Astrocyte (in vitro differentiated cells and primary cell): ENCODE measurements around the gene KCNC1. TPM values are rescaled to one million over a fixed set of nuclear protein-coding genes. Genes with fewer than 3 reads are reported as not detected.
A peak's percentile ranks its signal among the peaks of the same experiment; 100 is the strongest.

ENCODE experiments used
- DNase-seq: peaks from one replicate; pipeline ENCODE4 v3.0.0-alpha.2; 2010; ENCODE audit warnings: low read depth
- FAIRE-seq: peaks from 2 replicates; lab custom pipeline; 2011; peaks lifted over from hg19 to GRCh38; lab: Jason Lieb, UNC
- H2AFZ ChIP-seq: 2 replicates; pipeline ENCODE4 v1.6.0; 2012; ENCODE audit warnings: low read depth, low read length, inconsistent platforms
- H3K27ac ChIP-seq: 2 replicates; pipeline ENCODE4 v1.5.1; 2011; ENCODE audit warnings: low read depth, low read length, inconsistent platforms
- H3K27me3 ChIP-seq: 2 replicates; pipeline ENCODE4 v1.6.0; 2011; ENCODE audit warnings: low read length, inconsistent platforms; ENCODE audit not compliant: insufficient read depth
- H3K36me3 ChIP-seq: 2 replicates; pipeline ENCODE4 v1.5.1; 2011; ENCODE audit warnings: low read length, inconsistent platforms; ENCODE audit not compliant: insufficient read depth
- H3K4me1 ChIP-seq: 2 replicates; pipeline ENCODE4 v1.5.1; 2011; ENCODE audit warnings: low read length, inconsistent platforms; ENCODE audit not compliant: insufficient read depth
- H3K4me2 ChIP-seq: 2 replicates; pipeline ENCODE4 v1.6.0; 2012; ENCODE audit warnings: low read length, inconsistent platforms
- H3K4me3 ChIP-seq: 2 replicates; pipeline ENCODE4 v1.5.1; 2011; ENCODE audit warnings: low read depth, mild to moderate bottlenecking, low read length, inconsistent platforms; ENCODE audit not compliant: insufficient read depth
- H3K79me2 ChIP-seq: 2 replicates; pipeline ENCODE4 v1.6.0; 2012; ENCODE audit warnings: mild to moderate bottlenecking, low read length, inconsistent platforms; ENCODE audit not compliant: insufficient read depth
- H3K9ac ChIP-seq: 2 replicates; pipeline ENCODE4 v1.6.0; 2012; ENCODE audit warnings: mild to moderate bottlenecking, low read length, inconsistent platforms
- H3K9me3 ChIP-seq: 2 replicates; pipeline ENCODE4 v1.5.1; 2012; ENCODE audit warnings: low read depth, mild to moderate bottlenecking, low read length, inconsistent platforms; ENCODE audit not compliant: insufficient read depth
- H4K20me1 ChIP-seq: 2 replicates; pipeline ENCODE4 v1.6.0; 2012; ENCODE audit warnings: low read length, inconsistent platforms; ENCODE audit not compliant: insufficient read depth
- H3K27ac Mint-ChIP-seq: one replicate; pipeline ENCODE4 v1.8.0; 2021; ENCODE audit warnings: mild to moderate bottlenecking, mixed read lengths; ENCODE audit not compliant: unreplicated experiment
- H3K27me3 Mint-ChIP-seq: one replicate; pipeline ENCODE4 v1.8.0; 2021; ENCODE audit warnings: low read depth, mixed read lengths; ENCODE audit not compliant: unreplicated experiment
- H3K36me3 Mint-ChIP-seq: one replicate; pipeline ENCODE4 v1.8.0; 2021; ENCODE audit warnings: low read depth, mixed read lengths; ENCODE audit not compliant: unreplicated experiment
- H3K4me1 Mint-ChIP-seq: one replicate; pipeline ENCODE4 v1.8.0; 2021; ENCODE audit warnings: low read depth, mixed read lengths; ENCODE audit not compliant: unreplicated experiment
- H3K4me3 Mint-ChIP-seq: one replicate; pipeline ENCODE4 v1.8.0; 2021; ENCODE audit warnings: mild to moderate bottlenecking, moderate library complexity, mixed read lengths; ENCODE audit not compliant: unreplicated experiment
- H3K9me3 Mint-ChIP-seq: one replicate; pipeline ENCODE4 v1.8.0; 2021; ENCODE audit warnings: mild to moderate bottlenecking, mixed read lengths; ENCODE audit not compliant: unreplicated experiment
- EZH2 ChIP-seq: IDR thresholded peaks from 2 replicates; pipeline ENCODE4 v1.6.1; 2012; ENCODE audit warnings: mild to moderate bottlenecking, low read length, inconsistent platforms; ENCODE audit not compliant: insufficient read depth
- total RNA-seq: library from RNA; stranded (reverse); gene quantifications from 2 replicates; pipeline ENCODE4 v1.2.1, GENCODE V29; 2021
- TF ChIP-seq, protein P1 (sequence below): IDR thresholded peaks from 2 replicates; pipeline ENCODE4 v1.5.1; 2011; ENCODE audit warnings: low read depth, mild to moderate bottlenecking, inconsistent platforms, low read length, moderate library complexity; ENCODE audit not compliant: insufficient read depth

Gene KCNC1
- total RNA-seq, 1 donor from 2014 or later, result 0.05 TPM

GRCh38 chr11:17791144-17791543, 56.6 kb downstream of the KCNC1 start:
- Mint-ChIP-seq H3K4me3 (no peak overlapping the region), H3K9me3 (peaks cover 2% of the 10 kb centered on the region)
- no peak for FAIRE-seq

DNA sequence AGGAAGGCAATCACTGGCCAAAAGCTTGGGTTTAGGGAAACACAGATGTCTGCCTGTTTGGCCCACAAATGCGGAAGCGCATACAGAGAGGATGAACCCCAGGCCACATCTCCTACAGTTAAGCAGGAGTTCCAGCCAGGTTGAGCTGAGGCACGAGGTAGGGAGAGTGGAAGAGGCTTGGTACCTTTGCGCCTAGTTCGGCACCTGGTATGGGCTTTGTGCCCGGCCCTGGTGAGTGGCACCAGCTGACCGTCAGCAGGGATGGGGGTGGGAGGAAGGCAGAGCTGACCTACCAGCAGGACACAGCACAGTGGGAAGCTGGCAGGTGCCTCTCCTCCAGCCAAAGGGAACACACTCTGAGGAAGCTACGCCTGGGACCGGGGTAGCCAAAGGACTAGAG, 57.6 kb downstream of the KCNC1 start:
- H3K9me3 ChIP-seq, result no peaks in the 10 kb centered on the region
- H3K9me3 Mint-ChIP-seq, result peaks cover 2% of the 10 kb centered on the region
- H3K4me1 Mint-ChIP-seq, result peaks cover 3% of the 10 kb centered on the region
- no peaks in the 10 kb centered on the region for H3K27me3 ChIP-seq
- TF ChIP-seq, protein P1, sequence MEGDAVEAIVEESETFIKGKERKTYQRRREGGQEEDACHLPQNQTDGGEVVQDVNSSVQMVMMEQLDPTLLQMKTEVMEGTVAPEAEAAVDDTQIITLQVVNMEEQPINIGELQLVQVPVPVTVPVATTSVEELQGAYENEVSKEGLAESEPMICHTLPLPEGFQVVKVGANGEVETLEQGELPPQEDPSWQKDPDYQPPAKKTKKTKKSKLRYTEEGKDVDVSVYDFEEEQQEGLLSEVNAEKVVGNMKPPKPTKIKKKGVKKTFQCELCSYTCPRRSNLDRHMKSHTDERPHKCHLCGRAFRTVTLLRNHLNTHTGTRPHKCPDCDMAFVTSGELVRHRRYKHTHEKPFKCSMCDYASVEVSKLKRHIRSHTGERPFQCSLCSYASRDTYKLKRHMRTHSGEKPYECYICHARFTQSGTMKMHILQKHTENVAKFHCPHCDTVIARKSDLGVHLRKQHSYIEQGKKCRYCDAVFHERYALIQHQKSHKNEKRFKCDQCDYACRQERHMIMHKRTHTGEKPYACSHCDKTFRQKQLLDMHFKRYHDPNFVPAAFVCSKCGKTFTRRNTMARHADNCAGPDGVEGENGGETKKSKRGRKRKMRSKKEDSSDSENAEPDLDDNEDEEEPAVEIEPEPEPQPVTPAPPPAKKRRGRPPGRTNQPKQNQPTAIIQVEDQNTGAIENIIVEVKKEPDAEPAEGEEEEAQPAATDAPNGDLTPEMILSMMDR, result no peak
- TF ChIP-seq EZH2, result no peak
- no peak overlapping the region for H3K4me3 ChIP-seq
- H3K4me2 ChIP-seq, result no peak overlapping the region
- no peak overlapping the region for H2AFZ ChIP-seq
- H3K79me2 ChIP-seq, result no peaks in the 10 kb centered on the region
- no peak overlapping the region for H3K9ac ChIP-seq
- H3K27ac Mint-ChIP-seq, result no peak overlapping the region
- H3K4me3 Mint-ChIP-seq, result no peak overlapping the region
- DNase-seq, result no peak
- FAIRE-seq, result no peak
- peaks cover 3% of the 10 kb centered on the region for H3K27me3 Mint-ChIP-seq
- H3K36me3 ChIP-seq, result no peaks in the 10 kb centered on the region
- H3K4me1 ChIP-seq, result peaks cover 5% of the 10 kb centered on the region
- H4K20me1 ChIP-seq, result no peaks in the 10 kb centered on the region
- H3K27ac ChIP-seq, result no peak overlapping the region
- H3K36me3 Mint-ChIP-seq, result no peaks in the 10 kb centered on the region

More at GRCh38 chr11:17791144-17791543, 56.6 kb downstream of the KCNC1 start:
- no peak overlapping the region for H3K27ac Mint-ChIP-seq
- no peak for DNase-seq
- Histone ChIP-seq H3K27me3 (no peaks in the 10 kb centered on the region), H3K4me2 (no peak overlapping the region), H3K9ac (no peak overlapping the region), H3K4me1 (peaks cover 14% of the 10 kb centered on the region), H3K79me2 (no peaks in the 10 kb centered on the region), H3K4me3 (no peak overlapping the region), H3K9me3 (no peaks in the 10 kb centered on the region), H3K27ac (peak overlapping the region; percentile 10), H4K20me1 (no peaks in the 10 kb centered on the region), H3K36me3 (no peaks in the 10 kb centered on the region), H2AFZ (no peak overlapping the region)
- no peak for TF ChIP-seq EZH2
- TF ChIP-seq, protein P1, result no peak
- H3K36me3 Mint-ChIP-seq, result peaks cover 1% of the 10 kb centered on the region
- H3K4me1 Mint-ChIP-seq, result peaks cover 7% of the 10 kb centered on the region
- H3K27me3 Mint-ChIP-seq, result peaks cover 3% of the 10 kb centered on the region

- TF ChIP-seq, protein P1, result no peak
- no peak for TF ChIP-seq EZH2
- no peak overlapping the region for H3K4me3 Mint-ChIP-seq
- Histone ChIP-seq H4K20me1 (no peaks in the 10 kb centered on the region), H3K4me1 (no peaks in the 10 kb centered on the region), H3K27me3 (no peaks in the 10 kb centered on the region), H3K27ac (no peak overlapping the region), H2AFZ (no peak overlapping the region), H3K79me2 (no peaks in the 10 kb centered on the region), H3K4me2 (no peak overlapping the region), H3K4me3 (no peak overlapping the region), H3K9ac (no peak overlapping the region), H3K9me3 (no peaks in the 10 kb centered on the region), H3K36me3 (no peaks in the 10 kb centered on the region)
- no peak for FAIRE-seq
- peaks cover 3% of the 10 kb centered on the region for H3K27me3 Mint-ChIP-seq
- H3K27ac Mint-ChIP-seq, result no peak overlapping the region
- no peak for DNase-seq
- H3K4me1 Mint-ChIP-seq, result no peaks in the 10 kb centered on the region
- H3K36me3 Mint-ChIP-seq, result no peaks in the 10 kb centered on the region
- H3K9me3 Mint-ChIP-seq, result no peaks in the 10 kb centered on the region
These were observed 59.1 kb downstream of the KCNC1 start for GRCh38 chr11:17793642-17794170.
